ENCODE measurements around the gene STK11. TPM values are rescaled to one million over a fixed set of nuclear protein-coding genes. Genes with fewer than 3 reads are reported as not detected.
A peak's percentile ranks its signal among the peaks of the same experiment; 100 is the strongest.

Gene STK11
- total and polyA plus RNA-seq, 2 of the 4 experiments (the other 2 are of a cell fraction) = 39.3 to 42.8 TPM

DNA sequence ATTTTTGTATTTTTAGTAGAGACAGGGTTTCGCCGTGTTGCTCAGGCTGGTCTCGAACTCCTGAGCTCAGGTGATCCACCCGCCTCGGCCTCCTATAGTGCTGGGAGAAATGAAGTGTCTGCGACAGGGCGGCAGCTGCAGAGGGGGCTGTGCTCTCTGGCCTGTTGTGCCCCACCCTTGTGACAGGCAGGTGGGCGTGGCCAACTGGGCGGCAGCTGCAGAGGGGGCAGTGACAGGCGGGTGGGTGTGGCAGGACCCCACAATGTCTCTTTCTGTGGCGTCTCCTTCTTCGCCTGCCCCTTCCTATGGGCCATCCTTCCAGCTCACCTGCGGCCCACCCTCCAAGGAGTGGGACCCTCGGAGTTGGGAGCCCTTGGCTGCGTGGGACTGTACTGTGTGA lies 11.8 kb downstream of the STK11 start:
- Histone ChIP-seq H3K4me1 (ENCODE audit: control insufficient read depth, insufficient read depth, low read length) (peaks cover 18% of the 10 kb centered on the region), H3K4ac (ENCODE audit: low read depth, low read length) (no peak overlapping the region), H3K56ac (ENCODE audit: extremely low read depth, insufficient read depth, low read length) (no peak overlapping the region), H3K27me3 (ENCODE audit: control insufficient read depth, insufficient read depth, low read length) (no peaks in the 10 kb centered on the region), H3K79me1 (ENCODE audit: low read depth in 1 of 2, low read length in 2 of 2) (peaks cover 18 to 77% of the 10 kb centered on the region in 2 experiments; a peak in 3 of 4 replicates), H3K14ac (replicated peaks; ENCODE audit: low read depth, low read length) (no peak overlapping the region), H3K9me3 (ENCODE audit: control insufficient read depth, insufficient read depth, low read length) (no peaks in the 10 kb centered on the region), H3K4me2 (ENCODE audit: low read depth, low read length) (no peak overlapping the region), H4K8ac (ENCODE audit: low read depth in 2 of 2, low read length in 2 of 2) (no peak overlapping the region), H3K4me3 (ENCODE audit: insufficient read depth, low read depth, low read length) (no peak overlapping the region), H3K9me1 (ENCODE audit: insufficient read depth, low read length) (peaks cover 15% of the 10 kb centered on the region), H3K36me3 (ENCODE audit: control insufficient read depth, insufficient read depth, low read length) (peaks cover 27% of the 10 kb centered on the region; the same call in 1 of the 2 replicates), H4K5ac (ENCODE audit: low read depth, low read length) (no peak overlapping the region), H2BK20ac (ENCODE audit: low read depth, low read length) (no peak overlapping the region), H2BK15ac (ENCODE audit: low read depth, low read length) (no peak overlapping the region), H4K91ac (ENCODE audit: insufficient read depth, low read depth, low read length) (no peak overlapping the region), H4K20me1 (ENCODE audit: insufficient read depth, low read length) (peaks cover 57% of the 10 kb centered on the region), H3K9ac (ENCODE audit: low read depth, low read length) (no peak overlapping the region), H2BK5ac (ENCODE audit: low read depth, low read length, poor library complexity, severe bottlenecking) (no peak overlapping the region), H2AK9ac (replicated peaks; ENCODE audit: low read depth, low read length, poor library complexity) (no peak overlapping the region), H3K23ac (ENCODE audit: low read depth, low read length) (no peak overlapping the region), H2BK120ac (ENCODE audit: low read depth, low read length) (no peak overlapping the region), H2AFZ (replicated peaks; ENCODE audit: low read length, poor library complexity) (no peak overlapping the region), H3K18ac (ENCODE audit: low read depth, low read length) (no peak overlapping the region), H2AK5ac (ENCODE audit: low read depth, low read length) (peak overlapping the region; percentile 5; the same call in 1 of the 2 replicates), H3K27ac (ENCODE audit: insufficient read depth, low read length) (no peak overlapping the region)
- ATAC-seq (ENCODE audit: low read depth) = no peak
- in situ Hi-C loops (cut with MboI; ENCODE audit: low sequenced_read_pairs) = no loop called here
- dilution Hi-C loops (cut with HindIII; ENCODE audit: low sequenced_read_pairs, unreplicated experiment) = no loop called here
- TF ChIP-seq POLR2A (IDR thresholded peaks at IDR 0.05; ENCODE audit: low read depth, low read length) (no peak; the same call in 1 of the 2 replicates), SMC3 (IDR thresholded peaks at IDR 0.05; ENCODE audit: low read depth, low read length) (no peak), CEBPB (IDR thresholded peaks at IDR 0.05; ENCODE audit: low read depth, low read length) (no peak), FOS (IDR thresholded peaks at IDR 0.05; ENCODE audit: low read depth, low read length) (no peak), RFX5 (IDR thresholded peaks at IDR 0.05; ENCODE audit: low read depth, low read length) (no peak), CHD1 (IDR thresholded peaks at IDR 0.05; ENCODE audit: low read depth, low read length) (no peak), NFE2L2 (IDR thresholded peaks at IDR 0.05; ENCODE audit: low read depth, low read length) (no peak), MAZ (IDR thresholded peaks at IDR 0.05; ENCODE audit: borderline replicate concordance, low read depth, low read length) (no peak), MAFK (IDR thresholded peaks at IDR 0.05; ENCODE audit: low read depth, low read length) (no peak), BHLHE40 (IDR thresholded peaks at IDR 0.05; ENCODE audit: low read depth, low read length) (no peak), MXI1 (IDR thresholded peaks at IDR 0.05; ENCODE audit: borderline replicate concordance, low read depth, low read length) (no peak), RCOR1 (IDR thresholded peaks at IDR 0.05; ENCODE audit: insufficient replicate concordance, low read length) (no peak), RAD21 (IDR thresholded peaks at IDR 0.05; ENCODE audit: low read length) (no peak)
- TF ChIP-seq, protein P1, sequence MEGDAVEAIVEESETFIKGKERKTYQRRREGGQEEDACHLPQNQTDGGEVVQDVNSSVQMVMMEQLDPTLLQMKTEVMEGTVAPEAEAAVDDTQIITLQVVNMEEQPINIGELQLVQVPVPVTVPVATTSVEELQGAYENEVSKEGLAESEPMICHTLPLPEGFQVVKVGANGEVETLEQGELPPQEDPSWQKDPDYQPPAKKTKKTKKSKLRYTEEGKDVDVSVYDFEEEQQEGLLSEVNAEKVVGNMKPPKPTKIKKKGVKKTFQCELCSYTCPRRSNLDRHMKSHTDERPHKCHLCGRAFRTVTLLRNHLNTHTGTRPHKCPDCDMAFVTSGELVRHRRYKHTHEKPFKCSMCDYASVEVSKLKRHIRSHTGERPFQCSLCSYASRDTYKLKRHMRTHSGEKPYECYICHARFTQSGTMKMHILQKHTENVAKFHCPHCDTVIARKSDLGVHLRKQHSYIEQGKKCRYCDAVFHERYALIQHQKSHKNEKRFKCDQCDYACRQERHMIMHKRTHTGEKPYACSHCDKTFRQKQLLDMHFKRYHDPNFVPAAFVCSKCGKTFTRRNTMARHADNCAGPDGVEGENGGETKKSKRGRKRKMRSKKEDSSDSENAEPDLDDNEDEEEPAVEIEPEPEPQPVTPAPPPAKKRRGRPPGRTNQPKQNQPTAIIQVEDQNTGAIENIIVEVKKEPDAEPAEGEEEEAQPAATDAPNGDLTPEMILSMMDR (conservative IDR thresholded peaks at IDR 0.05; ENCODE audit: low read depth, low read length) = no peak
- TF ChIP-seq, protein P2, sequence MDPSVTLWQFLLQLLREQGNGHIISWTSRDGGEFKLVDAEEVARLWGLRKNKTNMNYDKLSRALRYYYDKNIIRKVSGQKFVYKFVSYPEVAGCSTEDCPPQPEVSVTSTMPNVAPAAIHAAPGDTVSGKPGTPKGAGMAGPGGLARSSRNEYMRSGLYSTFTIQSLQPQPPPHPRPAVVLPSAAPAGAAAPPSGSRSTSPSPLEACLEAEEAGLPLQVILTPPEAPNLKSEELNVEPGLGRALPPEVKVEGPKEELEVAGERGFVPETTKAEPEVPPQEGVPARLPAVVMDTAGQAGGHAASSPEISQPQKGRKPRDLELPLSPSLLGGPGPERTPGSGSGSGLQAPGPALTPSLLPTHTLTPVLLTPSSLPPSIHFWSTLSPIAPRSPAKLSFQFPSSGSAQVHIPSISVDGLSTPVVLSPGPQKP (IDR thresholded peaks at IDR 0.05; ENCODE audit: borderline replicate concordance, low read depth, low read length) = no peak
- TF ChIP-seq, protein P3, sequence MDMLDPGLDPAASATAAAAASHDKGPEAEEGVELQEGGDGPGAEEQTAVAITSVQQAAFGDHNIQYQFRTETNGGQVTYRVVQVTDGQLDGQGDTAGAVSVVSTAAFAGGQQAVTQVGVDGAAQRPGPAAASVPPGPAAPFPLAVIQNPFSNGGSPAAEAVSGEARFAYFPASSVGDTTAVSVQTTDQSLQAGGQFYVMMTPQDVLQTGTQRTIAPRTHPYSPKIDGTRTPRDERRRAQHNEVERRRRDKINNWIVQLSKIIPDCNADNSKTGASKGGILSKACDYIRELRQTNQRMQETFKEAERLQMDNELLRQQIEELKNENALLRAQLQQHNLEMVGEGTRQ (IDR thresholded peaks at IDR 0.05; ENCODE audit: low read depth, low read length) = no peak
- POLR2A ChIA-PET (ENCODE audit: unreplicated experiment) = no interaction called here
- no TSS peak for BruUV-seq (replicated peaks)
- CTCF ChIA-PET = interaction anchor here (0.6 kb wide), 1 partner anchor 18 kb away, joined by 4 read pairs; no protein-coding TSS in a partner anchor
- WGBS, 2 experiments (ENCODE audit: extremely low coverage in 2 of 2, insufficient read length in 1 of 2) = 93% methylated on average over 7 of the region's 15 CpGs; no CpG with 5 or more reads in 1 of the 2 experiments
- DNase-seq = no peak
- intact Hi-C loops (cut with micrococcal nuclease) = no loop called here

All from IMR-90 (cell line).